Small intestine (tissue), 7 donors: ENCODE data around the gene RABGAP1. TPM values are rescaled to one million over a fixed set of nuclear protein-coding genes. Genes with fewer than 3 reads are reported as not detected.

ENCODE experiments used
- DNase-seq, 2 donors: peaks; one replicate each; pipeline versions ENCODE4 v3.0.0 to v3.0.0-alpha.2; 2013
- FAIRE-seq: peaks from 2 replicates; lab custom pipeline; 2012; peaks lifted over from hg19 to GRCh38; lab: Jason Lieb, UNC
- H3K27ac ChIP-seq, 3 donors: one replicate each; pipeline ENCODE4 v1.5.1; 2013; ENCODE audit warnings: low read length in 2 of 3, mild to moderate bottlenecking in 2 of 3, control low read depth in 1 of 3, inconsistent platforms in 1 of 3, low read depth in 1 of 3, moderate library complexity in 1 of 3
- H3K27me3 ChIP-seq, 3 donors: one replicate each; pipeline ENCODE4 v1.6.1; 2013; ENCODE audit warnings: low read length in 3 of 3, inconsistent platforms in 1 of 3; ENCODE audit not compliant: control insufficient read depth in 3 of 3, insufficient read depth in 3 of 3
- H3K36me3 ChIP-seq, 3 donors: one replicate each; pipeline ENCODE4 v1.6.1; 2013; ENCODE audit warnings: low read length in 3 of 3, inconsistent platforms in 1 of 3, low read depth in 1 of 3, mild to moderate bottlenecking in 1 of 3, moderate library complexity in 1 of 3; ENCODE audit not compliant: control insufficient read depth in 3 of 3, insufficient read depth in 2 of 3
- H3K4me1 ChIP-seq, 3 donors: one replicate each; pipeline ENCODE4 v1.6.1; 2013; ENCODE audit warnings: low read length in 2 of 3, inconsistent platforms in 1 of 3, low read depth in 1 of 3, mild to moderate bottlenecking in 1 of 3, moderate library complexity in 1 of 3; ENCODE audit not compliant: control insufficient read depth in 3 of 3, insufficient read depth in 2 of 3
- H3K4me3 ChIP-seq, 3 donors: one replicate each; pipeline ENCODE4 v1.5.1; 2013; ENCODE audit warnings: low read length in 3 of 3, control low read depth in 1 of 3, inconsistent platforms in 1 of 3, low read depth in 1 of 3, mild to moderate bottlenecking in 1 of 3, moderate library complexity in 1 of 3
- H3K9me3 ChIP-seq, 2 donors: one replicate each; pipeline ENCODE4 v1.6.1; 2013; ENCODE audit warnings: low read depth in 1 of 2, low read length in 1 of 2; ENCODE audit not compliant: control insufficient read depth in 2 of 2, insufficient read depth in 1 of 2
- WGBS, 3 donors: extraction: QIAGEN DNeasy Blood & Tissue Kit; methylation state at CpG; one replicate each; pipeline ENCODE4 v1.1.7; 2013; 5-methylcytosine and 5-hydroxymethylcytosine counted together
- polyA plus RNA-seq, 4 donors: library from polyadenylated mRNA; stranded (reverse) in 3 of 4; unstranded in 1 of 4; fragments of 200-250 nt in 3 of 4; fragments of 120-200 nt in 1 of 4; gene quantifications; one replicate each; pipeline versions ENCODE4 v1.2.1 to v1.2.3, GENCODE V29; 2013
- donor health status: healthy with polysubstance abuse.
- donor health status: control.
- donor health status: control.
- donor health status: Bipolar disorder and iron deficiency.
- donor health status: healthy.

The RABGAP1 gene
- polyA plus RNA-seq, 4 donors: 5.9 to 35.1 (median 8.5) TPM

DNA sequence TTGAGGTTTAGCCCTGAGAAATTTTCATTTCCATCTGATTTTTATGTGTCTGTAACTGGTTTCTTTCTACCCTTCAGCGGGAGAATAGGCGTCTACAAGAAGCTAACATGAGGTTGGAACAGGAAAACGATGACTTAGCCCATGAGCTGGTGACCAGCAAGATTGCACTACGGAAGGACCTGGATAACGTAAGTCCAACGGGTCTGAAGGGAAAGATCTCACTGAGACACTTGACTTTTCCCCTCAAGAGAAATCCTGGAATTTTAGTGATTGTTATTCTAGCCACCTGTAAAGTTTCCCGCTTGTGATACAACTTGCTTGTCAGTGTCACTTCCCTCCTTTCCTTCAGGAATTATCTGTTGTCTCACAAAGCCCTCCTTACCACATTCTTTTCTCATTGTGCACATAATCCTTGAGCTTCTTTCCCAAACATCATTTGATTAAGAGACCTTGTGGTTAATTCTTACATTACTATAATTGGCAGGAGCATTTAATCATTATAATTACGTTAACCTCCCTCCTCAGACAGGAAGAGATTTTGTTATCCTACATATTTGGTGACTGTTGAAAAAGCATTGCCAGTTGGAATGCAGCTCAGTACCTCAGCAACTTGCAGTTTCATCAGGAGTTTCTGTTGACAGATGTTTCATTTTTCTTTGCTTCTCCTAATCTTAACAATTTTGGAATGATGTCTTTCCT is 149.5 kb downstream of the RABGAP1 start:
- DNase-seq (no peak), FAIRE-seq (no peak)
- Histone ChIP-seq H3K4me1 (no peaks in the 10 kb centered on the region), H3K9me3 (no peaks in the 10 kb centered on the region), H3K27ac (no peak overlapping the region), H3K4me3 (no peak overlapping the region), H3K27me3 (no peaks in the 10 kb centered on the region), H3K36me3 (peaks cover 0 to 26% (median 12%) of the 10 kb centered on the region in 3 donors)
- 89 to 94% (median 93%) methylated on average over 8 of the region's 8 CpGs for WGBS, 3 donors

DNA sequence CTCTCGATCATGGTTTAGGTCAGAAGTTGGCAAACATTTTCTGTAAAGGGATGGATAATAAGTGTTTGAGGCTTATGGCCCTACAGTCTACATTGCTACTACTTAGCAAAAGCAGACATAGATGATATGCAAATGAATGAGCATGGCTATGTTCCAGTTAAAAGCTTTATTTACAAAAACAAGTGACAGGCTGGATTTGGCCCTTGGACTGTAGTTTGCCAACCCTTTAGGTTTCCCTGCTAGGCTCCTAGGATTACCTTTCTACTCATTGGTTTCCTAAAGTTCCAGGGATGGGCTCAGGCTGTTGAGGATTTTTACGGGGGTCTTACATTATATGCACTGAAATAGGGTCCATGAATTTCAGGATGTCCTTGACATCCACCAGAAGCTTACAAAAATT is 150.1 kb downstream of the RABGAP1 start:
- H3K9me3 ChIP-seq: no peaks in the 10 kb centered on the region
- FAIRE-seq: no peak
- no peaks in the 10 kb centered on the region for H3K4me1 ChIP-seq
- peaks cover 0 to 27% (median 12%) of the 10 kb centered on the region in 3 donors for H3K36me3 ChIP-seq
- whole genome bisulfite sequencing, 3 donors: 92 to 97% (median 96%) methylated on average over 2 of the region's 2 CpGs
- no peak overlapping the region for H3K27ac ChIP-seq
- DNase-seq: no peak
- H3K27me3 ChIP-seq: no peaks in the 10 kb centered on the region
- no peak overlapping the region for H3K4me3 ChIP-seq

DNA sequence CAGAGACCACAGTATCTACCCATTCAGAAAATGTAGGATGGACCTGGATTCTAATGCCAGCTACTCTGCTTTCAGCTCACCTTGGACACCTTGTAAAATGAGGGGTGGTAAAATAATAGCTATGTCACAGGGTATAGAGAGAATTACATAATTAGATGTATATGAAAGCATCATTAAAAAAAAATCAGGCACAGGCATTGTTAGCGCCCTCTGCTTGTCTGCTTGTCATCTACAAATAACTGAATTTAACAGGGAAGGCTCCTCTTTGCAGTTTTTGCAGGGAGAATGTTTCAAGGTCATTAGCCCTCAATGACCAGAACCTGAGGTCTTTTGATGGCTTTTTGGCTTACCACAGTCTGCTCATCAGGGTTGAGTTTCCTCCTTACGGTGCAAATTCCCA is 150.6 kb downstream of the RABGAP1 start:
- Histone ChIP-seq H3K27ac (no peak overlapping the region), H3K4me3 (no peak overlapping the region), H3K27me3 (no peaks in the 10 kb centered on the region), H3K4me1 (no peaks in the 10 kb centered on the region), H3K9me3 (no peaks in the 10 kb centered on the region), H3K36me3 (peaks cover 0 to 27% (median 12%) of the 10 kb centered on the region in 3 donors)
- WGBS, 3 donors: 90 to 93% (median 91%) methylated on average over 2 of the region's 2 CpGs
- DNase-seq (no peak), FAIRE-seq (no peak)

DNA sequence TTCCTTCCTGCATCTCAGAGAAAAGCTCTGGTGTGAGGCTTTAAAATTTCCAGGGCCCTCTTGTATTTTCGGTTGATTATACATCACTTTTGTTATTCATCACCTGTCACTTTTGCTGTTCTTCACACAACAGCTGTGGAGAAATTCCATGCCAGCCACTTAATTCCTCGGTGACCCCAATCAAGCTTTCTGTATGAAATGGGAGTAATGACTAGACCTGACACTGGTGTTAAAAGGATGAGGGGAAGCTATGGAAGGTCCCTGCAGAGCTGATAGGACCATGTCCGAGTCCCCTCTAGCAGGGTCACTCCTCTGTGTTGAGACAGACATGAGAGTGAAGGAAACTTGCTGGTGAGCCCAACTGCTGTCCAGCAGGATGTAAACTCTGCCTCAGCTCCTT is 152.3 kb downstream of the RABGAP1 start:
- Histone ChIP-seq H3K4me3 (no peak overlapping the region), H3K27me3 (no peaks in the 10 kb centered on the region), H3K4me1 (no peaks in the 10 kb centered on the region), H3K27ac (no peak overlapping the region), H3K9me3 (no peaks in the 10 kb centered on the region), H3K36me3 (peaks cover 4 to 28% (median 12%) of the 10 kb centered on the region in 3 donors)
- 83 to 88% (median 84%) methylated on average over 3 of the region's 3 CpGs for WGBS, 3 donors
- FAIRE-seq (no peak), DNase-seq (no peak)

DNA sequence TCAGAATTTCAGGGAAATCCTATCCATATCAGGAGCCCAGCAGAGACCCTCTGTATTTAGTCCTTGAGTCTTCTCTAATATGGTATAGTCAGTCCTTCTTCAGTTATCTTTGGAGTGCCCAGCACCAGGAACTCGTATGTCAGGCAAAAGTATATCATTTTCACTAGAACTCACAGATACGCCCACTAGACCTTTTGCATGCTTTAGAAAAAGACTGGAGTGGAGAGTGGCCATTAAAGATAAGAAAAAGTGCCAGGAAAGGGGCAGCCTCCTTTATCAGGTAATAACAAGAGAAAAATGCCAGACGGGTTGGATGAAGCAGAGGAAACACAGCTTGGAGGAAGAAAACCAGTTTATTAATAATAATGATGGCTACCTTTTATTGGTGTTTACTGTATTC is 156.2 kb downstream of the RABGAP1 start:
- no peak overlapping the region for H3K27ac ChIP-seq
- H3K4me1 ChIP-seq: no peaks in the 10 kb centered on the region
- no peaks in the 10 kb centered on the region for H3K27me3 ChIP-seq
- peaks cover 12 to 36% (median 17%) of the 10 kb centered on the region in 3 donors for H3K36me3 ChIP-seq
- DNase-seq (no peak), FAIRE-seq (no peak)
- WGBS, 3 donors: 66 to 81% (median 78%) methylated on average over 3 of the region's 3 CpGs
- no peaks in the 10 kb centered on the region for H3K9me3 ChIP-seq
- no peak overlapping the region for H3K4me3 ChIP-seq

DNA sequence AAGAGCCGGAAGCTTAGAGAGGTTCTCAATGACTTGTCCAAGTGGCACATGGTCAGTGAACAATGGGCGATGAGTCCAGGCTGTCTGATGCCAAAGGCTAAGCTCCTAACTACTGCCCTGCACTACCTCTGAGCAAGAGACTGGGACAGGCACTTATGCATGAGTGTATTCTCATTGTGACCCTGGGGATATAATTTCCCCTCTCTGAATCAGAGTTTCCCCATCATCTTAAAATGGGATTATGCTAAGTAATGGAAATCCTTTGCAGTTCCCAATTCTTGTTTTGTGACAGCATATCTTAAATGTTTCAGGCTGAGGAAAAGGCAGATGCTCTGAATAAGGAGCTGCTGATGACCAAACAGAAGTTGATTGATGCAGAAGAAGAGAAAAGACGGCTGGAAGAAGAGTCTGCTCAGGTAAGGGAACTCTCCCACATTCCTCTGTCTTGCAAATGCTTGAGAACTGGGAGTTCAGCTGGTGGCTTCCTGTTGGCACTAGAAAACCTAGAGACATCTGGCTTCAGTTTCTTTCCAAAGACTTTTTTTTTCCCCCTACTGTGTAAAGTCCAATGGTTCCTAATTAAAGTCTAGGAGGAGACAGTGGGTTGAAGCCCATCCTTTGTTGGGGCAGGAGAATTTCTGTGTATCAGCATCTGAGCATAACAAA is 156.7 kb downstream of the RABGAP1 start:
- Histone ChIP-seq H3K4me3 (no peak overlapping the region), H3K27me3 (no peaks in the 10 kb centered on the region), H3K4me1 (no peaks in the 10 kb centered on the region), H3K36me3 (peaks cover 14 to 40% (median 22%) of the 10 kb centered on the region in 3 donors), H3K27ac (no peak overlapping the region), H3K9me3 (no peaks in the 10 kb centered on the region)
- FAIRE-seq (no peak), DNase-seq (no peak)
- 93 to 97% (median 97%) methylated on average over 3 of the region's 3 CpGs for WGBS, 3 donors

DNA sequence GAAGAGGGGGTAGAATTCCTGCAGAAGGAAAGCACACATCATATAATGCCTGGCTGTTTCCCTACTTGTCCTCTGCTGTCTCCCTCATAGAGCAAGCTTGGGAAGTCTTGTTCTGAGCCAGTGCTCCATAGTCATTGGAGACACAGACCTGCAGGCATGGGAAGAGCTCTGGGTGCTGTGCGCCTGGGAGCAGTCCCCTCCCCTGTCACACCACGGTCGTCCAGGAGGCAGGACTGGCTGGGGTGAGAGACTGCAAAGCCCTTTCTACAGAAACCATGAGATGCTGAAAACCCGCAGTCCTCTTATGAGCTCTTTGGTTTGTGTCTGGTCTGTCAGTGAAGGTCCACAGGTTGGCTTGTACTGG is 157.3 kb downstream of the RABGAP1 start:
- no peak for DNase-seq
- no peak for FAIRE-seq
- no peak overlapping the region for H3K27ac ChIP-seq
- no peak overlapping the region for H3K4me3 ChIP-seq
- no peaks in the 10 kb centered on the region for H3K27me3 ChIP-seq
- H3K36me3 ChIP-seq: peaks cover 11 to 41% (median 22%) of the 10 kb centered on the region in 3 donors
- no peaks in the 10 kb centered on the region for H3K9me3 ChIP-seq
- whole genome bisulfite sequencing, 3 donors: 82 to 91% (median 90%) methylated on average over 4 of the region's 4 CpGs
- H3K4me1 ChIP-seq: no peaks in the 10 kb centered on the region

DNA sequence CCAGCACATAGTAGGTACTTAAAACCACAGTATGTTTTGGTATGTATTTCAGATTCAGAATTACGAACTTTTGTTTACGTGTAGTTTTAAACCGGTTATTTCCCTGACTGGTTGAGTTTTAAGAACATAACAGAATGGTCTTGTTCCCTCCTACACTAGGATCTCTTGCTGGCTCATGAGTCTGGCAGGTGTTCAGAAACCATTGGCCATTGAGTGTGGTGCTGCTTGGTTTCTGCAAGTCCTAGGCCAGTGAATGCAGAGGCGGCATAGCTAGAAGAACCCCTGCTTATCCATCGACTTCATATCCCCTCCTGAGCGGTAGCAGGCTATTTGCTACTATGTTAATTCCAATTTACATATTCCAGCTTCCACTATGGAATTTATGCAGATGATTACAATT is 158.2 kb downstream of the RABGAP1 start:
- Histone ChIP-seq H3K4me1 (no peaks in the 10 kb centered on the region), H3K27ac (no peak overlapping the region), H3K36me3 (peaks cover 13 to 43% (median 22%) of the 10 kb centered on the region in 3 donors), H3K4me3 (no peak overlapping the region), H3K9me3 (no peaks in the 10 kb centered on the region), H3K27me3 (no peaks in the 10 kb centered on the region)
- WGBS, 3 donors: 95 to 96% (median 96%) methylated on average over 6 of the region's 6 CpGs
- FAIRE-seq (no peak), DNase-seq (no peak)
